Measurements from ENCODE around the gene IFNA5.

IFNA5 gene

GRCh38 chr9:21305213-21305612 lies at the start of gene IFNA5:
Gene IFNA5 (minus strand): TSS chr9:21305313. CDS start chr9:21305256, 57 bp downstream.
- in situ Hi-C loops (cut with MboI; ENCODE audit: low sequenced_read_pairs), result no loop called here
- peaks cover 2% of the 10 kb centered on the region for H3K27me3 ChIP-seq (ENCODE audit: low read depth)
- no peaks in the 10 kb centered on the region for H3K36me3 ChIP-seq (replicated peaks)
- H3K9me3 ChIP-seq, result no peaks in the 10 kb centered on the region
- no peak for DNase-seq (ENCODE audit: low spot score in 2 of 2)
- no peak within 1 kb of the TSS for H3K4me3 ChIP-seq
- H3K4me1 ChIP-seq, result no peaks in the 10 kb centered on the region

- no peaks in the 10 kb centered on the region for H3K27me3 ChIP-seq (ENCODE audit: low read depth)
- DNase-seq (ENCODE audit: low spot score in 2 of 2), result no peak
- no peaks in the 10 kb centered on the region for H3K36me3 ChIP-seq (replicated peaks)
- no peaks in the 10 kb centered on the region for H3K9me3 ChIP-seq
- in situ Hi-C loops (cut with MboI; ENCODE audit: low sequenced_read_pairs), result no loop called here
- no peaks in the 10 kb centered on the region for H3K4me1 ChIP-seq
- H3K4me3 ChIP-seq, result no peak within 1 kb of the TSS
These were observed 45.7 kb upstream of the IFNA5 start, which contains the start of gene IFNA6 for GRCh38 chr9:21350787-21351186. Gene IFNA6 (minus strand): TSS chr9:21350887. CDS start chr9:21350887, 0 bp downstream.

GRCh38 chr9:21348430-21348970 lies 43.4 kb upstream of the IFNA5 start:
- H3K27me3 ChIP-seq (ENCODE audit: low read depth), result no peaks in the 10 kb centered on the region
- H3K4me1 ChIP-seq, result no peaks in the 10 kb centered on the region
- in situ Hi-C loops (cut with MboI; ENCODE audit: low sequenced_read_pairs), result no loop called here
- no peak for DNase-seq (ENCODE audit: low spot score in 2 of 2)
- H3K36me3 ChIP-seq (replicated peaks), result no peaks in the 10 kb centered on the region
- H3K4me3 ChIP-seq, result no peak overlapping the region
- no peaks in the 10 kb centered on the region for H3K9me3 ChIP-seq

DNA sequence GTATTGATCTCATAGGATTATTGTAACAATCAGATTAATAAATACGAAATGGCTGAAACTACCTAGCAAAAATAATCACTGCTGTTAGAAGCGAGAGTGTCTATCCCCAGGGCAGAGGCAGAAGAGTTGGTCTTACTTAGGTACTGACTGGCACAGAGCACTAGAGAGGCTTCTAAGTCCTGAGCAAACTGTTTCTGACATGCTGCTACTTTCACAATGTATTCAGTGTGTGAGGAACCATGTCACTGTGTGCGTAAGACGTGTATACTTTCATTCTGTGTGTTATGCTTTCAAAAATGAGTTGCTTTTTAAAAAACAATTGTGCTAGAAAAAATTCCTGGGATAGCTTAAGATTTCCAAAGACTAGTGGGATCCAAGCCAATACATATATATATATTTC lies 35.6 kb upstream of the IFNA5 start:
- DNase-seq (ENCODE audit: low spot score in 2 of 2), result no peak

DNA sequence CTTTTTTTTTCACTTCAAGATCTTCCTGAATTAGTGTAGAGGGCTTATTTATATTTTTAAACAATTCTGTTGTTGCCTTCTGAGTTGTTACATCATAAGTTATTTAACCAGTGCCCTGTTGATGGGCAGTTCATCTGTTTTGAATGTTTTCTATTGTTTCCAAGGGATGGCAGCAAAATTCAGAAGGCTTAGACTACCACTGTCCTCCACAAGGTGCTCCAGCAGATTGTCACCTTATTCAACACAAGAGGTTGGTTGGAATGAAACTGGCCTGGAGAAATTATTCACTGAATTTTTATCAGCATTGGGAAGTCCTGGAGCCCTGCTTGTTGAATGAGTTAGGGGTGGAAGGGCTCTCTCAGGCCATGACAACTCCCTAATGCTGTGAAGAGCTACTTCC lies 31.3 kb upstream of the IFNA5 start:
- H3K36me3 ChIP-seq (replicated peaks), result peaks cover 5% of the 10 kb centered on the region; the same call in 1 of the 2 replicates
- no peaks in the 10 kb centered on the region for H3K27me3 ChIP-seq (ENCODE audit: low read depth)
- H3K4me1 ChIP-seq, result peaks cover 6% of the 10 kb centered on the region
- H3K9me3 ChIP-seq, result no peaks in the 10 kb centered on the region
- H3K4me3 ChIP-seq, result no peak overlapping the region
- DNase-seq (ENCODE audit: low spot score in 2 of 2), result no peak
- in situ Hi-C loops (cut with MboI; ENCODE audit: low sequenced_read_pairs), result loop anchor here (10.0 kb wide), 1 partner anchor 458 kb away; no protein-coding TSS in a partner anchor

More for the DNA sequence above, 35.6 kb upstream of the IFNA5 start:
- Histone ChIP-seq H3K36me3 (replicated peaks) (no peaks in the 10 kb centered on the region), H3K27me3 (ENCODE audit: low read depth) (no peaks in the 10 kb centered on the region), H3K4me1 (no peaks in the 10 kb centered on the region), H3K9me3 (no peaks in the 10 kb centered on the region), H3K4me3 (no peak overlapping the region)
- in situ Hi-C loops (cut with MboI; ENCODE audit: low sequenced_read_pairs), result no loop called here

DNA sequence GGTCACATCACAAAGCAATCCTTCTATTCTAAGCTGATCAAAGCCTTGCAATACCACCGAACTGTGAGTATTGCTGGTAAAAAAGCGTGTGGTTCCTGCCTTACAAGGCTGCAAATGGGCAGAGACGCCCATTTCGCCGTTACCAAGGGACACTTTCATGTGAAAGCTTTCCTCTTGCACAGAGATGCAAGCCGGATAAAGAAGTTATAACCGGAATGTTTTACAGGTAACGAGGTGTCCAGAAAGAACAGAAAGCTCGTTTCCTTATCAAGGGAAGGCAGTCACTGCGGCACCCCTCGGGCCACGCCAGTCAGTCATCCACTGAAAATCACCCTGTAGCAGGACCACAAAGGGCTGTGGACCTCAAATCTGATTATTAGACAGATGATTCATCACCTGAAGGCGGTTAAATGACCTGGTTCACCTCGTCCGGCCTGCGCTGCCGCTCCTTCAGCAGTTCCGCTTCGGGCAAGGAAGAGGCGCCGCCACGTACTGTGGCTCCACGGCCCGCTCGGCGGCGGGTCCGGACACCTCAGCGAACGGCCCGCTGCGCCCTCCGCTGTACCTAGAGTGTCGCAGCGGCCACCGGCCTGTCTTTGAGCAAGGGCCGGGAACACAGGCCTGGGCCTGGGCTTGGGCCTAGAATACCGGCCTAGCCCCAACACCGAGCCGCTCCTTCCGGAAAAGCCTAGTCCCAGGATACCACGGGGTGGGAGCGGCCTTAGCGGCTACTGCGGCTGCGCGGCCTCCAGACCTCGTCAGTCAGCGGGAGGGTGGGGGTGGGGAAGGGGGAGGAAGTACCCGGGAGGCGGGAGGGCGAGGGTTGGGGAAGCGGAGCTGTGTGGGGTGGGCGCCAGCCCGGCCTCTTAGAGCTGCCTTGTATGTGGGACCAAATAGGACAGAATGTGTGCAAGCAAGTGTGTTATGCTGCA lies 29.9 kb upstream of the IFNA5 start, which contains the start of gene KLHL9:
TSS of gene KLHL9 (minus strand) at position 704 of the 932 bp plus-strand sequence. CDS start at position 159, 545 bp downstream.
- peaks cover 6% of the 10 kb centered on the region for H3K4me1 ChIP-seq
- DNase-seq (ENCODE audit: low spot score in 2 of 2), result peak; percentile 78 to 92
- no peaks in the 10 kb centered on the region for H3K9me3 ChIP-seq
- no peaks in the 10 kb centered on the region for H3K27me3 ChIP-seq (ENCODE audit: low read depth)
- peak within 1 kb of the TSS; percentile 75 for H3K4me3 ChIP-seq
- peaks cover 5% of the 10 kb centered on the region; the same call in 1 of the 2 replicates for H3K36me3 ChIP-seq (replicated peaks)
- in situ Hi-C loops (cut with MboI; ENCODE audit: low sequenced_read_pairs), result loop anchor here (10.0 kb wide), 1 partner anchor 460 kb away; no protein-coding TSS in a partner anchor

DNA sequence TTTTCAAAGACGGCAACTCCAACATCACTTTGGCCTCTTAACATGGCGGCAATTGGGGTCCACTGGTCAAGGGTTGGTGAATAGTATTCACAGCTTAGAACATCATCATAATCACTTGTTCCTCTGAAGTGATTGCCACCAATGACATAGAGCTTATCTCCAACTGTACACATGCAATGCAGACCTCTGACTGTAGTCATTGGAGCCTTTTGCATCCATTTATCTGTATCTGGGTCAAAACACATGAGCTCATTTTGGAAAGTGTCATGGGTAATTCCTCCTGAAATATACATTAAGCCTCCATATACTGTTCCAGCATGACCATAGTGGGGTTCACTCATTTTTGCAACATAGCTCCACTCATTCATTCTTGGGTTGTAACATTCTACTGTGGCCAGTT lies 28.1 kb upstream of the IFNA5 start:
- in situ Hi-C loops (cut with MboI; ENCODE audit: low sequenced_read_pairs), result loop anchor here (10.0 kb wide), 1 partner anchor 462 kb away; no protein-coding TSS in a partner anchor
- H3K4me1 ChIP-seq, result peaks cover 6% of the 10 kb centered on the region
- H3K9me3 ChIP-seq, result no peaks in the 10 kb centered on the region
- H3K4me3 ChIP-seq, result no peak overlapping the region; the same call in 1 of the 2 replicates
- H3K27me3 ChIP-seq (ENCODE audit: low read depth), result no peaks in the 10 kb centered on the region
- peaks cover 5% of the 10 kb centered on the region; the same call in 1 of the 2 replicates for H3K36me3 ChIP-seq (replicated peaks)
- DNase-seq (ENCODE audit: low spot score in 2 of 2), result no peak

DNA sequence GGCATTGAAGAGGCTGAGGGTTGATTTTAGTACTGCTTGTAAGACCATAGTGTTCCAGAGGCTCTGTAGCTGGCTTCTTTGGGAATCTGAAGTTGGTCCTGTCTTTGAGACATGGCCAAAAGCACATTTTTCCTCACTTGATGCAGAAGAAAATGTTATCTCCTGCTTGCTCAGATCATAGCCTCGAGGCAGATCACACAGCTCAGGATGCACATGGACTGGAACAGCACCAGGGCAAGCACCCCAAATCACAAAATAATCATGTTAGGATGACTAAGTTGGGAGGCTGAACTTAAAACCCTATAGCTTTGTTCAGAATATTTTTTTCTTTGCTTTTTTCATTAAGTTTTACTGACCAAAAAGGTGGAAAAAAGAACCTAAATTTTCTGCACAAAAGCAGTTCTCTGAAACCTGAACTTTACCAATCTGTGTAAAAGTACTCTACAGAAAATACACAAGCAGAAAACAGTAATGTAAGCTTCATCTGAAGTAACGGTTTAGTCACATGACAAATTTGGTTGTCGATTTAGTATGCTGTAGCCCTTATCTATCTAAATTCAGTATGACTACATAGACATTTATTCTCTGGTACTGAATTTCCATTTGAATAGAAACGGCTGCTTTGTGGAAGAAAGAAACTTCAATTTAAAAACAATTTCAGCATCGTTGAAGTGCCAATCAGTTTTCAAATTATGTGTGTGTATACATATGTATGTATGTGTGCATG lies 26.7 kb upstream of the IFNA5 start:
- in situ Hi-C loops (cut with MboI; ENCODE audit: low sequenced_read_pairs), result loop anchor here (10.0 kb wide), 1 partner anchor 463 kb away; no protein-coding TSS in a partner anchor
- H3K4me1 ChIP-seq, result peaks cover 6% of the 10 kb centered on the region
- no peaks in the 10 kb centered on the region for H3K27me3 ChIP-seq (ENCODE audit: low read depth)
- H3K9me3 ChIP-seq, result no peaks in the 10 kb centered on the region
- H3K4me3 ChIP-seq, result no peak overlapping the region
- no peak for DNase-seq (ENCODE audit: low spot score in 2 of 2)
- peaks cover 5% of the 10 kb centered on the region; the same call in 1 of the 2 replicates for H3K36me3 ChIP-seq (replicated peaks)

DNA sequence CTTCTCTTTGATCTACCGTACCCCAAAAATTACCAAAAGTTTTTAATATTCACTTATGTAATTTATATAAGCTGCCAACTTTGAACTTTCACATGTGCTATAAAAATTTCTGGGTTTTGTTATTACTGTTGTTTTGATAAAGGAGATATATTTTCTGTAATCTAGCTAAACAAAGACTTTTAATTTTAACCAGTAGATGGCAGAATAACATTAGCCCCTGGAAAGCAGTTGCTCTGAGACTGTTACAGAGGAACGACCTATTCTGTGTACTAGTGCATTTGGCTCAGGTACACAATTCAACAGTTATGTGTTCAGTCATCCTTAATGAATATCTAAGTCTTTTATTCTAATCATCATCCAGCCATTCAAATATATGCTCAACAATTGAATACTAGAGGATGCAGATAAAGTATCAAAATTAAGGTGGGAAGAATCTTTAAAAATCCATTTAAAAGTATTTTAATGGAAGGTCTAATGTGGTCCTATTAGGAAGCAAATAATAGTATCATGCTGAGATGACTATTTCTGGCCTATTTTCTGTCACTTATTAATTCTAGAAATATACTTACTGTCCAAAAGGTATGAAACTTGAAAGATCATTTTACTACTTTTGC lies 21.5 kb upstream of the IFNA5 start:
- Histone ChIP-seq H3K27me3 (ENCODE audit: low read depth) (no peaks in the 10 kb centered on the region), H3K4me3 (no peak overlapping the region), H3K9me3 (no peaks in the 10 kb centered on the region), H3K36me3 (replicated peaks) (no peaks in the 10 kb centered on the region; the same call in 1 of the 2 replicates), H3K4me1 (no peaks in the 10 kb centered on the region; the same call in 1 of the 2 replicates)
- in situ Hi-C loops (cut with MboI; ENCODE audit: low sequenced_read_pairs), result no loop called here
- peak in 1 of 2 experiments; percentile 57 for DNase-seq (ENCODE audit: low spot score in 2 of 2)

- no peaks in the 10 kb centered on the region for H3K27me3 ChIP-seq (ENCODE audit: low read depth)
- no peaks in the 10 kb centered on the region for H3K9me3 ChIP-seq
- peaks cover 7% of the 10 kb centered on the region; the same call in 1 of the 2 replicates for H3K4me1 ChIP-seq
- DNase-seq (ENCODE audit: low spot score in 2 of 2), result no peak
- in situ Hi-C loops (cut with MboI; ENCODE audit: low sequenced_read_pairs), result no loop called here
- no peaks in the 10 kb centered on the region; the same call in 1 of the 2 replicates for H3K36me3 ChIP-seq (replicated peaks)
- H3K4me3 ChIP-seq, result no peak overlapping the region
These were observed 18.9 kb upstream of the IFNA5 start for GRCh38 chr9:21324047-21324446.

DNA sequence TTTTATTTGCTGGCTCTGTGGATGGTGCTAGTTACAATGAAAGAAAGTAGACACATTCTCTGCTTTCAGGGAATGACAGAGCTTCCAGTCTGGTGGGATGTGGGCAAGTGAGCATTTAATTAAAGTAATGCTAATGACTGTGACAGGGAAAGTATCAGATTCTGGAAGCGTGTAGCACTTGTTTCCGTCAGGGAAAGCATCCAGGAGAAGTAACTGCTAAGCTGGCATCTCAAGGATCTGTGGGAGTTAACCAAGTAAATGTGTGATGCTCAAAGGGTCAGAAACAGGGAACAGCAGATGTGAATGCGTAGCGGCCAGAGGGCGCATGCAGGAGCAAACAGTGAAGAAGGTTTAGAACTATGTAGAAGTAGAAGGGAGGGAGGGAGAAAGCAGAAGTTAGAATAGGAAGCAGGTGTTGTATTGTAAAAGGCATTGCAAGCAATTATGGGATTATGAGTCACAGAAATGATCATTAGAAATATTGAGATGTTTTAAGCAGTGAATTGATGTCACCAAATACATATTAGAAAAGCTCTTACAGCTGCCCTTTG lies 17.9 kb upstream of the IFNA5 start:
- H3K27me3 ChIP-seq (ENCODE audit: low read depth), result no peaks in the 10 kb centered on the region

GRCh38 chr9:21320465-21320864 lies 15.4 kb upstream of the IFNA5 start:
- Histone ChIP-seq H3K4me1 (peaks cover 7% of the 10 kb centered on the region; the same call in 1 of the 2 replicates), H3K36me3 (replicated peaks) (no peaks in the 10 kb centered on the region), H3K27me3 (ENCODE audit: low read depth) (peaks cover 3% of the 10 kb centered on the region; the same call in 1 of the 2 replicates), H3K9me3 (no peaks in the 10 kb centered on the region), H3K4me3 (no peak overlapping the region)
- in situ Hi-C loops (cut with MboI; ENCODE audit: low sequenced_read_pairs), result no loop called here
- no peak for DNase-seq (ENCODE audit: low spot score in 2 of 2)

More for the DNA sequence above, 17.9 kb upstream of the IFNA5 start:
- in situ Hi-C loops (cut with MboI; ENCODE audit: low sequenced_read_pairs), result no loop called here
- H3K4me1 ChIP-seq, result peaks cover 7% of the 10 kb centered on the region; the same call in 1 of the 2 replicates
- no peaks in the 10 kb centered on the region; the same call in 1 of the 2 replicates for H3K36me3 ChIP-seq (replicated peaks)
- peak in 1 of 2 experiments; percentile 14 for DNase-seq (ENCODE audit: low spot score in 2 of 2)
- H3K9me3 ChIP-seq, result no peaks in the 10 kb centered on the region
- no peak overlapping the region for H3K4me3 ChIP-seq

Measured in HAP-1 (cell line).